ENCODE results near the gene ZBTB20.

The ZBTB20 gene

DNA sequence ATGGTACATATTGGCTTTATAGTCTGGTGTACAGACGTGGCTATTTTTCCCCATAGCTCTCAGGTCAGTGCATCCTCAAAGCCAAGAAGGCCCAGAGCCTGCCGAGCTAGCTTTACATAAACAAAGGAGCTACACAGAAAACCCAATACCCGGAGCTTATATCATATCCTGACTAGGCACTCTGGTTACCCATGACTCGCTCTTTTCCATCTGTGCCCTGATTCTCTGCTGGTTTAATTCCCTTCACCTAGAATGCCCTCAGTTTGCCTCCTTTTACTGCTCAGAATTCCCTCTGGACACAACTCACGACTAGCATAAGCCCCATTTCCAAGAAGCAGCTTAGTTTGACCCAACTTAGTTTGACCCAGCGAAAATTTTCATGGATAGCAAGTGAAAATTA lies 742.5 kb downstream of the ZBTB20 start:
- TF ChIP-seq, protein P1, sequence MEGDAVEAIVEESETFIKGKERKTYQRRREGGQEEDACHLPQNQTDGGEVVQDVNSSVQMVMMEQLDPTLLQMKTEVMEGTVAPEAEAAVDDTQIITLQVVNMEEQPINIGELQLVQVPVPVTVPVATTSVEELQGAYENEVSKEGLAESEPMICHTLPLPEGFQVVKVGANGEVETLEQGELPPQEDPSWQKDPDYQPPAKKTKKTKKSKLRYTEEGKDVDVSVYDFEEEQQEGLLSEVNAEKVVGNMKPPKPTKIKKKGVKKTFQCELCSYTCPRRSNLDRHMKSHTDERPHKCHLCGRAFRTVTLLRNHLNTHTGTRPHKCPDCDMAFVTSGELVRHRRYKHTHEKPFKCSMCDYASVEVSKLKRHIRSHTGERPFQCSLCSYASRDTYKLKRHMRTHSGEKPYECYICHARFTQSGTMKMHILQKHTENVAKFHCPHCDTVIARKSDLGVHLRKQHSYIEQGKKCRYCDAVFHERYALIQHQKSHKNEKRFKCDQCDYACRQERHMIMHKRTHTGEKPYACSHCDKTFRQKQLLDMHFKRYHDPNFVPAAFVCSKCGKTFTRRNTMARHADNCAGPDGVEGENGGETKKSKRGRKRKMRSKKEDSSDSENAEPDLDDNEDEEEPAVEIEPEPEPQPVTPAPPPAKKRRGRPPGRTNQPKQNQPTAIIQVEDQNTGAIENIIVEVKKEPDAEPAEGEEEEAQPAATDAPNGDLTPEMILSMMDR (IDR thresholded peaks at IDR 0.05; ENCODE audit: extremely low read depth, missing control alignments): no peak
- DNase-seq (ENCODE audit: low spot score): no peak

DNA sequence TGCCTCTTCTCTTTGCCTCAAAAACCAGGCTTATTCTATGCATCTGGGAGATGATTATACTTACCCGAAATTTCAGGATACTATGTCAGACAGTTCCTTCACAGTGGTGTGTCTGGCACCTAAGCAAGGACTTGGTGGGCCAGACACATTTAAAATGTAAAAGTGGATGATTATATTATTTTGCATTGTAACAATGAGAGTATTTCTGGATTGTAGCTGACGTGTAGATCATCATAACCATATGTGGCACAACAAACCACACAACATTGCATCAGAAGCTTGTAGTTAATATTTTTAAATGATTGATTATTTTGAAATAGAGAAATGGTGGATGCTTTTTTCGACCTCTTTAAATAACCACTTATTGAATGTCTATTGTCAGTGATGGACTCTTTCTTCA lies 744.2 kb downstream of the ZBTB20 start:
- no peak for DNase-seq (ENCODE audit: low spot score)
- TF ChIP-seq, protein P1 (IDR thresholded peaks at IDR 0.05; ENCODE audit: extremely low read depth, missing control alignments): no peak

DNA sequence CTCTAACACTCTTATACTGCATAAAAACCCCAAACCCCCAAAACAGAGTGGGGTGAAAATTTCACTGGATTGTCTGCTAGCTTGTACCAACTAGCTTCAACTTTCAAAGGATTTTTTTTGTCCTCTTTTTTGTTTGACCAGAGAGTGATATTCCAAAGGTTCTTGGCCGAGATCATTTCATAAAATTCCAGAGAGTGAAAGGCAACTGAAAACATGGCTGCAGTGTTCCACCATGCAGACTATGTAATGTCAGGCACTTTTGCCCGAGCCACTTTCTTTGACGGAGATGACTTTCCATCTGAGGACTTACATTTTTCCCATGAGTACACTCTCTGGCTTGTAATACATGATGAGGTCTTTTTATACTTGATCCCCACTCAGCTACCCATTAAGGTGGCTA lies 745.7 kb downstream of the ZBTB20 start:
- no peak for DNase-seq (ENCODE audit: low spot score)
- TF ChIP-seq, protein P1 (IDR thresholded peaks at IDR 0.05; ENCODE audit: extremely low read depth, missing control alignments): no peak

DNA sequence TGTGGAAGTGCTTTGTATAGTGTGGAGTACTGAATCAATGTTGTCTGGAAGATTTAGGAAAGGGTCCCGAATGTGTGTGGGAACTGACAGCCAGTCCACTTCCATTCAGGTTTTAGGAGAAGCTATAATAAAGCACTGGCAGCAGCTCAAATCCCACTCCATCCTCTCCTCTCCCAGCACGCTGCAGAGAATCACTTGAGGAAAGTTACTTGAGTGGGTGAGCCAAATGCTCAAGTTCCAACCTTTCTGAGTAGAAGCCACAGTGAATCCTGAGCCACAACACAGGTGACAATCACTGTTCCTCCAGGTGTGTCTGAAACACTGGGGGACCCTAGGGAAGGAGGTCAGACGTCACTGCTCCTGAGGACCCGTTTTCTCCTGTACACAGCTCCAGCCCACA lies 746.7 kb downstream of the ZBTB20 start:
- no peak for DNase-seq (ENCODE audit: low spot score)

DNA sequence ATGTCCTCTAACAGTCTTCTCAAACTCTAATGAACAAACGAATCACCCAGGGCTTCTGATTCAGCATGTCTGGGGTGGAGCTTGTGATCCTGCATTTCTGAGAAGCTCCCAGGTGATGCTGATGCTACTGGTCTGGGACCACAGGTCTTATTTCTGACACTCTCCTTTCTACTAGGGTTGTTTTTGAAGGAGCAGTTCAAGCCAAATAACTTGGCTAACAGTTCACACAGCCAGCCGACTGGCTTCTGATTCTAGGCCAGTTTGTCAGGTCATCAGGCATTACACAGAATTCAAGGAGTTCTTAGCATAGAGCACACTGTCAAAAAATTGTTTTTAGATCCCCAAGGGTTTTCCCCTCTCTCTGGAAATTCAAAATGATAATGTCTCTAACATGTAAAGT lies 752.5 kb downstream of the ZBTB20 start:
- TF ChIP-seq, protein P1 (IDR thresholded peaks at IDR 0.05; ENCODE audit: extremely low read depth, missing control alignments): no peak
- no peak for DNase-seq (ENCODE audit: low spot score)

More for the DNA sequence above, 746.7 kb downstream of the ZBTB20 start:
- TF ChIP-seq, protein P1 (IDR thresholded peaks at IDR 0.05; ENCODE audit: extremely low read depth, missing control alignments): no peak

DNA sequence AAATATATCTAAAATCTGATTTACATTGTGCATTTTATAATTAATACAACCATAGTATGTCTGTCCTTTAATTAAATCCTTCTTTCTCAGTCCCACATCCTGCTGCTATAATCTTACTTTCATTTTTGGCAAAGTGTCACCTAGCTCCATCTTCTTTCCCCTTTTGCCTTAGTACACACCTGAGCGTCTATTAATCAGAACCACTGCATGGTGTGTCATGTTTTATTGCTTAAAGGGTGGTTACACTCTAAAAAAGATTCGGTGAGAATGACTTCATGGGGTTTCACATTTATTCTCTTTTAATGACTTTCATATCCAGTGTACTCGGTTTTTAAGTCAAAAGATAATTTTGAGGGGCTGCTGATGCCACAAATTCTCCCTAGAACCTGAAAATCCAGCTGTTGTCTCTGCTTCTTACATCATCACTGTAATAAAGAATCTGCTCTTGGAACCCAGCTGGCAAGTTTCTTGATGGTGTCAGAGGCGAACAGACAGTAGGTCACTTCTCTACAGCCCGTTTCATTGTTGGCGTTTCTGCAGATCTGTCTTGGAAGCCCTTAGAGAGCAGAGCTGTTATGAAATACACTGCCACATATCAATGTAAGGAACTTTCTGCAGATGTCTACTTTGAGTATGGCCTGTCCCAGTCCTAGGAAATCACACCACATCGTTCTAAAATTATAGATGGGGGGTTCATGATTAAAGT lies 753.6 kb downstream of the ZBTB20 start:
- no peak for DNase-seq (ENCODE audit: low spot score)
- TF ChIP-seq, protein P1 (IDR thresholded peaks at IDR 0.05; ENCODE audit: extremely low read depth, missing control alignments): no peak

DNA sequence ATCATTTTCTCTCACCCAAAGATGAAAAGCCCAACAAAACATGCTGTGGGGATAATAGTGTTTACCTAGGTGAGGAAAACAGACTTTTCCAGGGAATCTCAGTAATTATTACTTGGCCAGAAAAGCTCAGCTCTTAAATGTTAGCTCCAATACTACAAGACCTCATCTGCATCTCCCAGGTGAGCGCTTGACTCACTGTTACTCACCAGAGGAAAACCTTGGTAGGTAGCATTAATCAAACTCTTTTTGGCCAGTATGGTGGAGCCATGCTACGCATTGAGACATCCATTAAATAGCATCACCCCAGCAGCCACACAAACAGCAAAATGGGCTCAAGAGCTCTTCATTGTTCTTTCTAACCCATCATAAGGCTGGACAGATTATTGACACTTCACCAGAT lies 754.3 kb downstream of the ZBTB20 start:
- DNase-seq (ENCODE audit: low spot score): no peak
- TF ChIP-seq, protein P1 (IDR thresholded peaks at IDR 0.05; ENCODE audit: extremely low read depth, missing control alignments): no peak

All from GM20000 (cell line).